Left forelimb (tissue), 1 donor: ENCODE results near the gene PLCH1.

ENCODE experiments used
- DNase-seq: peaks from one replicate; pipeline ENCODE4 v3.0.0-alpha.2; 2018; ENCODE audit warnings: low spot score

The PLCH1 gene

GRCh38 chr3:155377847-155378246 lies 367.0 kb downstream of the PLCH1 start:
- no peak for DNase-seq

- DNase-seq, result no peak
Observed at GRCh38 chr3:155377071-155377470, 367.8 kb downstream of the PLCH1 start.

- DNase-seq, result no peak
Observed at GRCh38 chr3:155372281-155372680, 372.6 kb downstream of the PLCH1 start.

GRCh38 chr3:155370764-155371503 lies 373.9 kb downstream of the PLCH1 start:
- no peak for DNase-seq

GRCh38 chr3:155370198-155370597 lies 374.7 kb downstream of the PLCH1 start:
- DNase-seq, result no peak

- no peak for DNase-seq
Observed at GRCh38 chr3:155369735-155370134, 375.1 kb downstream of the PLCH1 start.

GRCh38 chr3:155369244-155369643 lies 375.6 kb downstream of the PLCH1 start:
- no peak for DNase-seq

GRCh38 chr3:155368786-155369185 lies 376.1 kb downstream of the PLCH1 start:
- DNase-seq, result no peak

GRCh38 chr3:155367506-155367905 lies 377.4 kb downstream of the PLCH1 start:
- no peak for DNase-seq

- DNase-seq, result no peak
Observed at GRCh38 chr3:155365178-155365783, 379.6 kb downstream of the PLCH1 start.

GRCh38 chr3:155364492-155364891 lies 380.4 kb downstream of the PLCH1 start:
- no peak for DNase-seq

- DNase-seq, result no peak
Observed at GRCh38 chr3:155363690-155364070, 381.2 kb downstream of the PLCH1 start.

- DNase-seq, result no peak
Observed at GRCh38 chr3:155362808-155363689, 381.8 kb downstream of the PLCH1 start.

GRCh38 chr3:155360281-155360680 lies 384.6 kb downstream of the PLCH1 start:
- DNase-seq, result no peak

GRCh38 chr3:155356594-155357370 lies 388.1 kb downstream of the PLCH1 start:
- no peak for DNase-seq

GRCh38 chr3:155354658-155355057 lies 390.2 kb downstream of the PLCH1 start:
- DNase-seq, result no peak

- DNase-seq, result no peak
Observed at GRCh38 chr3:155352900-155353490, 391.9 kb downstream of the PLCH1 start.

GRCh38 chr3:155350571-155350970 lies 394.3 kb downstream of the PLCH1 start:
- no peak for DNase-seq

- DNase-seq, result no peak
Observed at GRCh38 chr3:155347901-155348300, 397.0 kb downstream of the PLCH1 start.

GRCh38 chr3:155342344-155342743 lies 402.5 kb downstream of the PLCH1 start:
- no peak for DNase-seq

GRCh38 chr3:155339052-155339451 lies 405.8 kb downstream of the PLCH1 start:
- no peak for DNase-seq
